Lower leg skin (tissue), 3 donors: ENCODE data around the gene RAB12.

ENCODE experiments used
- CTCF ChIP-seq, 3 donors: fragments of 450-650 bp; IDR thresholded peaks; one replicate each; pipeline ENCODE4 v1.5.1; 2016; ENCODE audit warnings: antibody characterized with exemption in 3 of 3, mild to moderate bottlenecking in 3 of 3, moderate library complexity in 2 of 3
- POLR2A ChIP-seq, 2 donors: fragments of 450-650 bp; IDR thresholded peaks; one replicate each; pipeline ENCODE4 v1.6.1; 2016 to 2017; ENCODE audit warnings: antibody characterized with exemption in 2 of 2, mild to moderate bottlenecking in 1 of 2, moderate library complexity in 1 of 2

- no peak for TF ChIP-seq CTCF (IDR thresholded peaks at IDR 0.05)
- no peak for TF ChIP-seq POLR2A (IDR thresholded peaks at IDR 0.05)
These were observed 20.4 kb downstream of the RAB12 start for GRCh38 chr18:8629602-8630001.
